HFF-Myc (cell line): Measurements from ENCODE around the gene SRCAP.

Experiments used
- DNase-seq: peaks from one replicate; pipeline ENCODE4 v3.0.0-alpha.2; 2011; ENCODE audit warnings: low read depth; ENCODE audit errors: extremely low read depth
- H3K4me3 ChIP-seq: replicated peaks from 2 replicates; pipeline ENCODE4 v1.5.1; 2011; ENCODE audit warnings: low read depth, mild to moderate bottlenecking, control low read depth, low read length
- CTCF ChIP-seq: IDR thresholded peaks from 2 replicates; pipeline ENCODE4 v1.5.1; 2012; ENCODE audit warnings: mild to moderate bottlenecking, low read depth, low read length, control low read depth; ENCODE audit errors: missing control alignments

SRCAP gene

GRCh38 chr16:30743716-30744115, 44.7 kb downstream of the SRCAP start:
- H3K4me3 ChIP-seq = no peak overlapping the region
- no peak for TF ChIP-seq CTCF
- DNase-seq = no peak

DNA sequence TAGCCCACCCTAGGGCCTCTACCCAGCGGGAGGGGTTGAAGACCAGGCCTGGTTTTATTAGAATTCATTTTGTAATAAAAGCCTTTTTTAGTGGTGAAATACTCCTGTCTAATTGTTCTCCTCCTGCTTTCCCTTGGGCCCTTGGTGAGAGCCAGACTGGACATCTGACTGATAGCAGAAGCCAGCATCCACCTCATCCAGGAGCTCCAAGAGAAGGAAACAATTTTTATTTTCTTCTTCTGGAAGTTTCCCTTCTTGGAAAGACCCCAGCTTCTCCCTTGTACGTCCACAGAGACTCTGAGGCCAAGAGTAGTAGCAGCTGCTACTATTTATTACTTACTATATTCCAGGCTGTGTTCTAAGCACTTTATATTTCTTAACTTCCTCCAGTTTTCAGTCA, 45.2 kb downstream of the SRCAP start:
- no peak overlapping the region for H3K4me3 ChIP-seq
- TF ChIP-seq CTCF = no peak
- no peak for DNase-seq

GRCh38 chr16:30745082-30745481, 46.1 kb downstream of the SRCAP start:
- no peak for DNase-seq
- TF ChIP-seq CTCF = no peak
- H3K4me3 ChIP-seq = no peak overlapping the region

GRCh38 chr16:30746638-30747175, 47.7 kb downstream of the SRCAP start:
- TF ChIP-seq CTCF = no peak
- no peak for DNase-seq

GRCh38 chr16:30747331-30747730, 48.4 kb downstream of the SRCAP start:
- TF ChIP-seq CTCF = no peak
- no peak for DNase-seq
- peak overlapping the region; percentile 62 for H3K4me3 ChIP-seq

More at GRCh38 chr16:30746638-30747175, 47.7 kb downstream of the SRCAP start:
- H3K4me3 ChIP-seq = no peak overlapping the region

GRCh38 chr16:30747799-30748633, 49.0 kb downstream of the SRCAP start, which contains the start of gene PHKG2:
Gene PHKG2 (plus strand): TSS chr16:30748425. CDS start chr16:30748821, 396 bp downstream.
- peak; percentile 96 for DNase-seq
- peak within 1 kb of the TSS; percentile 62 for H3K4me3 ChIP-seq
- TF ChIP-seq CTCF = no peak
